Measurements from ENCODE around the gene RIPOR3.

- TF ChIP-seq CTCF (conservative IDR thresholded peaks at IDR 0.05; ENCODE audit: low read length) (no peak), EZH2phosphoT487 (IDR thresholded peaks at IDR 0.05; ENCODE audit: borderline replicate concordance, low read depth, low read length) (no peak)
Observed at GRCh38 chr20:50537546-50538201, 153.7 kb downstream of the RIPOR3 start.

Data from OCI-LY7 (cell line).